SK-N-SH treated with all-trans-retinoic acid at 6 μM for 48 hours (cell line): ENCODE measurements around the gene BMPR1B.

Experiments used
- ARNTL ChIP-seq: fragments of 450-650 bp; formaldehyde crosslinking; IDR thresholded peaks from 2 replicates; pipeline ENCODE4 v1.5.0; 2020; ENCODE audit warnings: low read depth, mild to moderate bottlenecking, moderate library complexity, borderline replicate concordance
- ESRRG ChIP-seq: fragments of 250-450 bp; sonication (Bioruptor Pico); IDR thresholded peaks from 2 replicates; pipeline ENCODE4 v1.6.1; 2021; ENCODE audit warnings: mild to moderate bottlenecking
- RARB ChIP-seq: fragments of 250-450 bp; sonication (Bioruptor Pico); IDR thresholded peaks from 2 replicates; pipeline ENCODE4 v1.8.0; 2021; ENCODE audit warnings: mild to moderate bottlenecking, moderate library complexity
- ZFP3 ChIP-seq: fragments of 250-450 bp; sonication (Bioruptor Pico); IDR thresholded peaks from 2 replicates; pipeline ENCODE4 v1.5.0; 2020; ENCODE audit warnings: mild to moderate bottlenecking, moderate library complexity
- ZFP30 ChIP-seq: fragments of 450-650 bp; formaldehyde crosslinking; IDR thresholded peaks from 2 replicates; pipeline ENCODE4 v1.5.0; 2022; ENCODE audit warnings: mild to moderate bottlenecking, moderate library complexity
- TF ChIP-seq, protein P1 (sequence below): fragments of 250-450 bp; sonication (Bioruptor Pico); IDR thresholded peaks from 2 replicates; pipeline ENCODE4 v1.8.0; 2020; ENCODE audit warnings: mild to moderate bottlenecking, moderate library complexity, borderline replicate concordance

DNA sequence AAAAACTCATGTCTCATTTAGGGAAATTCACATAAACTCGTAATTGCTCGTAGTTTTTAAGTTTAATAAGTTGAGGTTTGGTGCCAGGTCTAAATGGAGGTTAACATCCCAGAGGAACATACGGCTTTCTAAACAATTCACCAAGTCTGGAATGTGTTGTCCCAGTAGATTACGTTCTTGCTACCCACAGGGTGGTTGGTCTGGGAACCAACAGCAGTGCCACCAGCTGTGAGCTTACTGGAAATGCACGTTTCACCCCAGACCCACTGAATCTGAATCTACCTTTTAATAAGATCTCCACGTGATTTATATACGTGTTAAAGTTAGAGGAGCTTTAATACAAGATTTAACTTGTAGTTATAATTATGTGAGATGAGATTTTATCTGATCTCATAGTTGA is 134.3 kb downstream of the BMPR1B start:
- TF ChIP-seq ARNTL (no peak), ZFP30 (CRISPR knock-in tag) (no peak), RARB (CRISPR knock-in tag) (no peak), ZFP3 (no peak), ESRRG (no peak)
- TF ChIP-seq, protein P1, sequence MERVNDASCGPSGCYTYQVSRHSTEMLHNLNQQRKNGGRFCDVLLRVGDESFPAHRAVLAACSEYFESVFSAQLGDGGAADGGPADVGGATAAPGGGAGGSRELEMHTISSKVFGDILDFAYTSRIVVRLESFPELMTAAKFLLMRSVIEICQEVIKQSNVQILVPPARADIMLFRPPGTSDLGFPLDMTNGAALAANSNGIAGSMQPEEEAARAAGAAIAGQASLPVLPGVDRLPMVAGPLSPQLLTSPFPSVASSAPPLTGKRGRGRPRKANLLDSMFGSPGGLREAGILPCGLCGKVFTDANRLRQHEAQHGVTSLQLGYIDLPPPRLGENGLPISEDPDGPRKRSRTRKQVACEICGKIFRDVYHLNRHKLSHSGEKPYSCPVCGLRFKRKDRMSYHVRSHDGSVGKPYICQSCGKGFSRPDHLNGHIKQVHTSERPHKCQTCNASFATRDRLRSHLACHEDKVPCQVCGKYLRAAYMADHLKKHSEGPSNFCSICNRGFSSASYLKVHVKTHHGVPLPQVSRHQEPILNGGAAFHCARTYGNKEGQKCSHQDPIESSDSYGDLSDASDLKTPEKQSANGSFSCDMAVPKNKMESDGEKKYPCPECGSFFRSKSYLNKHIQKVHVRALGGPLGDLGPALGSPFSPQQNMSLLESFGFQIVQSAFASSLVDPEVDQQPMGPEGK (CRISPR knock-in tag), result no peak
